Measurements from ENCODE around the gene GCSAM. TPM values are rescaled to one million over a fixed set of nuclear protein-coding genes. Genes with fewer than 3 reads are reported as not detected.

The GCSAM gene
- total RNA-seq, 1 experiment from 2014 or later = not detected

DNA sequence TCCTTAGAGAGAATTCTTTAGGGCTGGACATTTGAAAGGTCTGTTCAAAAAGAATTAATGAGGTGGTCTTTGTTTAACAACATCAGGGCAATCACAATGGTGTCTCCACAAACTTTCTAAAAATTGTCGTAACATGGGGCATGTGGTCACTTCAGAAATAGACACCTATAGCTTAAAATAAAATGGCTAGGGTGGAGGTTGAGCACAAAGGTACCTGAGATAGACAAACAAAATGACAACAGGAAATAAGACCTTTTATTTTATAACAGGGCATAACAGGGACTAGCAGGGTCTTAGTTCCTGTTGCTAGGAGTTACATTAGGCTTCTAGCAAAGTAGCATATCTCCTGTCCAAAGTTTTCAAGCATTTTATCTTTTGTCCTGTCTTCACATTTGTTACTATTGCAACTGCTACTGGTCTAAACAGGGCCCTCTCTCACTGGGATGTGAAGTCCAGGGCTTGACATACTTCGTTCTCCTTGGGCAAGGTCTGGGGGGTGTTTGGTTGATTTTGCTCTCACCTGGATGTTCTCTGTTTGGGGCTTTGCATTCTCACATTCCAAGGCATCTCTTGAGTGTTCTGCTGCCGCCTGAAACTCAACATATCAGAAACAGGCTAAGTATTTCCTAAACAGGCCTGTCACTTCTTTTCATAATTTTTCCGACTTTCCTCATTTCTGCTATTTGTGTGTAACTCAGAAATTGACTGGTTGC, 3.0 kb downstream of the GCSAM start:
- POLR2A ChIA-PET = no interaction called here
- DNase-seq = no peak
- no TSS peak for BruUV-seq (replicated peaks)
- Mint-ChIP-seq H3K4me3 (ENCODE audit: unreplicated experiment) (no peak overlapping the region), H3K27me3 (ENCODE audit: insufficient read depth, unreplicated experiment) (no peaks in the 10 kb centered on the region), H3K9me3 (ENCODE audit: unreplicated experiment) (no peaks in the 10 kb centered on the region), H3K4me1 (ENCODE audit: low read depth, unreplicated experiment) (peaks cover 26% of the 10 kb centered on the region), H3K36me3 (ENCODE audit: insufficient read depth, unreplicated experiment) (peaks cover 32% of the 10 kb centered on the region), H3K27ac (ENCODE audit: unreplicated experiment) (peak overlapping the region; percentile 72)
- Histone ChIP-seq H3K9me3 (no peaks in the 10 kb centered on the region), H3K4me3 (ENCODE audit: low read depth, low read length) (no peak overlapping the region), H3K4me1 (peaks cover 44% of the 10 kb centered on the region), H3K36me3 (ENCODE audit: control insufficient read depth, insufficient read depth, low read length) (0 out of 2 replicates have a peak, but pooled peaks cover 2% of the 10 kb centered on the region), H3K27me3 (replicated peaks; ENCODE audit: control insufficient read depth, insufficient read depth, low read length) (no peaks in the 10 kb centered on the region)
- intact Hi-C loops (cut with micrococcal nuclease; ENCODE audit: unreplicated experiment) = no loop called here
- TF ChIP-seq, protein P1, sequence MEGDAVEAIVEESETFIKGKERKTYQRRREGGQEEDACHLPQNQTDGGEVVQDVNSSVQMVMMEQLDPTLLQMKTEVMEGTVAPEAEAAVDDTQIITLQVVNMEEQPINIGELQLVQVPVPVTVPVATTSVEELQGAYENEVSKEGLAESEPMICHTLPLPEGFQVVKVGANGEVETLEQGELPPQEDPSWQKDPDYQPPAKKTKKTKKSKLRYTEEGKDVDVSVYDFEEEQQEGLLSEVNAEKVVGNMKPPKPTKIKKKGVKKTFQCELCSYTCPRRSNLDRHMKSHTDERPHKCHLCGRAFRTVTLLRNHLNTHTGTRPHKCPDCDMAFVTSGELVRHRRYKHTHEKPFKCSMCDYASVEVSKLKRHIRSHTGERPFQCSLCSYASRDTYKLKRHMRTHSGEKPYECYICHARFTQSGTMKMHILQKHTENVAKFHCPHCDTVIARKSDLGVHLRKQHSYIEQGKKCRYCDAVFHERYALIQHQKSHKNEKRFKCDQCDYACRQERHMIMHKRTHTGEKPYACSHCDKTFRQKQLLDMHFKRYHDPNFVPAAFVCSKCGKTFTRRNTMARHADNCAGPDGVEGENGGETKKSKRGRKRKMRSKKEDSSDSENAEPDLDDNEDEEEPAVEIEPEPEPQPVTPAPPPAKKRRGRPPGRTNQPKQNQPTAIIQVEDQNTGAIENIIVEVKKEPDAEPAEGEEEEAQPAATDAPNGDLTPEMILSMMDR (IDR thresholded peaks at IDR 0.05; ENCODE audit: insufficient read depth in 1 of 2, low read depth in 1 of 2, low read length in 1 of 2, severe bottlenecking in 1 of 2, unreplicated experiment in 1 of 2) = no peak
- CTCF ChIA-PET = interaction anchor here (1.4 kb wide), 1 partner anchor 18 kb away, joined by 5 read pairs; no protein-coding TSS in a partner anchor

DNA sequence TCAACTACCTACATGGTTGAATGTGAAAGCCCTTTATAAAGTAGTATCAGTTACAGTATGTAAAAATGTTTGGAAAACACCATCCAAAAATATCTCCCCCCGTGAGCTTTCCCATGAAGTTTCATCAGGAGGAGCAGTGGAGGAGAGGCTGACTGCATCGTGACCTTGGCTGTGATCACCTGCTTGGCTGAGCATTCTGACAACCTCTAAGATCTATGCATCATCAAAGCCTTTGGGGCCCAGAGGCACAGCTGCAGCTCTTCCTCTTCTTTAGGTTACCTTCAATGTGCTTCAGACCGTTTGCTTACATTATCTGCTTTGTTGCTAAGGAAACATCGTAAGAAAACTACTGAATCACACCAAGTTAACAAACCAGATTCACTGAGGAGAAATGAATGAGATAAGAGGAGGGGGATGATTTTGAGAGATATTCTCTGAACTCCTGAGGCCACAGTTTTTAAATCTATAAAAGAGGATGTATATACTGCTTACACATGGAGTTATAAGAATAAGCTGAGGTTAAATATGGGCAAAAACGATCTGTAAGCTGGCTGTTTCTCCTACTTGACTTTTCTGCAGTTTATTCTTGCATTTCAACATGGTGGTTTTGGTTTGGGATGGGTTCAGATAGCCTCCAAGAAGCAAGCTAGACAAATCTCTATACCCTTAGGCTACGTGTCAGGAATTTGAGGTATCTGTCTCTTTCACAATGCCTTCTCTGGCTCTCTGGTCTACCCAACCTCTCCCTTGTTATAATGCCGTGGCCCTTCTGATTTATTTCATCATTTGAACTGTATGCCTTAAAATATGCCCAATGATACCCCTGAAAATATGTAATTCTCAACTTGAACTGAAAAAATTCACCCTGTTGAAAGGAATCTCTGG, 4.0 kb downstream of the GCSAM start:
- no peaks in the 10 kb centered on the region for H3K27me3 Mint-ChIP-seq (ENCODE audit: insufficient read depth, unreplicated experiment)
- BruUV-seq (replicated peaks) = no TSS peak
- DNase-seq = peak; percentile 49 to 68
- no peaks in the 10 kb centered on the region for H3K9me3 ChIP-seq
- H3K27ac Mint-ChIP-seq (ENCODE audit: unreplicated experiment) = peak overlapping the region; percentile 72
- H3K4me1 ChIP-seq = peaks cover 44% of the 10 kb centered on the region
- peak overlapping the region; percentile 10 for H3K4me3 Mint-ChIP-seq (ENCODE audit: unreplicated experiment)
- TF ChIP-seq, protein P1 (IDR thresholded peaks at IDR 0.05; ENCODE audit: insufficient read depth in 1 of 2, low read depth in 1 of 2, low read length in 1 of 2, severe bottlenecking in 1 of 2, unreplicated experiment in 1 of 2) = no peak
- ChIA-PET CTCF (interaction anchor here (0.8 to 1.4 kb wide), 2 partner anchors 8 to 17 kb away, joined by 5 to 6 read pairs; no protein-coding TSS in a partner anchor), POLR2A (interaction anchor here (1.0 kb wide), 1 partner anchor 18 kb away, joined by 3 read pairs; no protein-coding TSS in a partner anchor)
- H3K9me3 Mint-ChIP-seq (ENCODE audit: unreplicated experiment) = no peaks in the 10 kb centered on the region
- 0 out of 2 replicates have a peak, but pooled peaks cover 2% of the 10 kb centered on the region for H3K36me3 ChIP-seq (ENCODE audit: control insufficient read depth, insufficient read depth, low read length)
- no peak overlapping the region for H3K4me3 ChIP-seq (ENCODE audit: low read depth, low read length)
- intact Hi-C loops (cut with micrococcal nuclease; ENCODE audit: unreplicated experiment) = no loop called here
- H3K4me1 Mint-ChIP-seq (ENCODE audit: low read depth, unreplicated experiment) = peaks cover 29% of the 10 kb centered on the region
- no peaks in the 10 kb centered on the region for H3K27me3 ChIP-seq (replicated peaks; ENCODE audit: control insufficient read depth, insufficient read depth, low read length)
- peaks cover 30% of the 10 kb centered on the region for H3K36me3 Mint-ChIP-seq (ENCODE audit: insufficient read depth, unreplicated experiment)

Data from Caco-2 (cell line).